Nephron (organoid): ENCODE results near the gene FARP1.
"Not testable (repeated sequence)": the region's sequence is repeated elsewhere in the genome, so short reads cannot be mapped to it uniquely, and the experiment has no call there.

Experiments used
- H3K27ac Mint-ChIP-seq, 3 experiments: 2 replicates each; pipeline ENCODE4 v1.8.0; 2020; ENCODE audit warnings: mixed read lengths in 3 of 3, mild to moderate bottlenecking in 2 of 3, moderate library complexity in 1 of 3
- H3K27me3 Mint-ChIP-seq: 2 replicates; pipeline ENCODE4 v1.8.0; 2021; ENCODE audit warnings: low read depth, mild to moderate bottlenecking, moderate library complexity, mixed read lengths
- H3K36me3 Mint-ChIP-seq: 2 replicates; pipeline ENCODE4 v1.8.0; 2020; ENCODE audit warnings: low read depth, mixed read lengths
- H3K4me1 Mint-ChIP-seq: 2 replicates; pipeline ENCODE4 v1.8.0; 2020; ENCODE audit warnings: mixed read lengths
- H3K4me3 Mint-ChIP-seq, 3 experiments: 2 replicates each; pipeline ENCODE4 v1.8.0; 2020; ENCODE audit warnings: mild to moderate bottlenecking in 3 of 3, mixed read lengths in 3 of 3, moderate library complexity in 2 of 3
- H3K9me3 Mint-ChIP-seq: 2 replicates; pipeline ENCODE4 v1.8.0; 2020; ENCODE audit warnings: mixed read lengths
- CTCF ChIP-seq, 3 experiments: fragments of 200-600 bp; sonication (generic); IDR thresholded peaks; one replicate each; pipeline ENCODE4 v1.5.0; 2021; ENCODE audit warnings: antibody characterized with exemption in 3 of 3; ENCODE audit not compliant: unreplicated experiment in 3 of 3

Gene FARP1

GRCh38 chr13:98223741-98224140 lies 80.8 kb downstream of the FARP1 start:
- no peaks in the 10 kb centered on the region for H3K27me3 Mint-ChIP-seq
- TF ChIP-seq CTCF (IDR thresholded peaks at IDR 0.05; ENCODE audit: unreplicated experiment in 3 of 3), result no peak
- H3K36me3 Mint-ChIP-seq, result peaks cover 42% of the 10 kb centered on the region
- H3K4me3 Mint-ChIP-seq, result no peak overlapping the region
- peak overlapping the region; percentile 78 to 99 (median 96) for H3K27ac Mint-ChIP-seq
- H3K9me3 Mint-ChIP-seq, result peaks cover 16% of the 10 kb centered on the region
- H3K4me1 Mint-ChIP-seq, result peaks cover 60% of the 10 kb centered on the region

- peaks cover 47% of the 10 kb centered on the region for H3K36me3 Mint-ChIP-seq
- no peaks in the 10 kb centered on the region for H3K27me3 Mint-ChIP-seq
- H3K4me1 Mint-ChIP-seq, result peaks cover 59% of the 10 kb centered on the region
- TF ChIP-seq CTCF (IDR thresholded peaks at IDR 0.05; ENCODE audit: unreplicated experiment in 3 of 3), result no peak
- peak overlapping the region; percentile 96 to 99 (median 99) for H3K27ac Mint-ChIP-seq
- peak overlapping the region in 1 of 3 experiments; percentile 34 for H3K4me3 Mint-ChIP-seq
- peaks cover 19% of the 10 kb centered on the region for H3K9me3 Mint-ChIP-seq
These were observed 81.7 kb downstream of the FARP1 start for GRCh38 chr13:98224557-98224956.

- Mint-ChIP-seq H3K27ac (peak overlapping the region; percentile 96 to 99 (median 99)), H3K27me3 (no peaks in the 10 kb centered on the region), H3K4me3 (peak overlapping the region in 1 of 3 experiments; percentile 34), H3K9me3 (peaks cover 24% of the 10 kb centered on the region), H3K36me3 (peaks cover 53% of the 10 kb centered on the region), H3K4me1 (peaks cover 52% of the 10 kb centered on the region)
- TF ChIP-seq CTCF (IDR thresholded peaks at IDR 0.05; ENCODE audit: unreplicated experiment in 3 of 3), result no peak
These were observed 82.4 kb downstream of the FARP1 start for GRCh38 chr13:98225036-98225940.

DNA sequence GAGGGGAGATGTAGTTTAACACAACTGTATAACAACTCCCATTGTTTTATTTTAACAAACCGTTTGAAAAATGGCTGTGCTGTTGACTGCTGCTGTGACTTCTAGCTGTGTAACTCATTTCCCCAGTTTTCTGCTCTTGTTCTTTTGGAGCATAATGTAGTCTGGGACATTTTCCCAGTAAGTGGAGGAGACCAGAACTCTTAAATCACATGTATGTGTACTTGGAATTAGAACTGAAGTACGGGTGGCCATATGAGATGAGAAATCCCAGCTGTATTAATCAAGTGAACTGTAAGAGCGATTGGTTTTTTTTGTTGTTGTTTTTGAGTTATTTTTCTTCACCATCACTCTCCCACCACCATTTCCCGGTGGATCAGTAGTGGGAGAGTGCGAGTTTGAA lies 83.6 kb downstream of the FARP1 start:
- H3K27ac Mint-ChIP-seq, result peak overlapping the region; percentile 96 to 99 (median 99)
- peak overlapping the region; percentile 24 to 45 (median 31) for H3K4me3 Mint-ChIP-seq
- peaks cover 40% of the 10 kb centered on the region for H3K4me1 Mint-ChIP-seq
- peaks cover 61% of the 10 kb centered on the region for H3K36me3 Mint-ChIP-seq
- no peaks in the 10 kb centered on the region for H3K27me3 Mint-ChIP-seq
- no peak for TF ChIP-seq CTCF (IDR thresholded peaks at IDR 0.05; ENCODE audit: unreplicated experiment in 3 of 3)
- H3K9me3 Mint-ChIP-seq, result peaks cover 30% of the 10 kb centered on the region

DNA sequence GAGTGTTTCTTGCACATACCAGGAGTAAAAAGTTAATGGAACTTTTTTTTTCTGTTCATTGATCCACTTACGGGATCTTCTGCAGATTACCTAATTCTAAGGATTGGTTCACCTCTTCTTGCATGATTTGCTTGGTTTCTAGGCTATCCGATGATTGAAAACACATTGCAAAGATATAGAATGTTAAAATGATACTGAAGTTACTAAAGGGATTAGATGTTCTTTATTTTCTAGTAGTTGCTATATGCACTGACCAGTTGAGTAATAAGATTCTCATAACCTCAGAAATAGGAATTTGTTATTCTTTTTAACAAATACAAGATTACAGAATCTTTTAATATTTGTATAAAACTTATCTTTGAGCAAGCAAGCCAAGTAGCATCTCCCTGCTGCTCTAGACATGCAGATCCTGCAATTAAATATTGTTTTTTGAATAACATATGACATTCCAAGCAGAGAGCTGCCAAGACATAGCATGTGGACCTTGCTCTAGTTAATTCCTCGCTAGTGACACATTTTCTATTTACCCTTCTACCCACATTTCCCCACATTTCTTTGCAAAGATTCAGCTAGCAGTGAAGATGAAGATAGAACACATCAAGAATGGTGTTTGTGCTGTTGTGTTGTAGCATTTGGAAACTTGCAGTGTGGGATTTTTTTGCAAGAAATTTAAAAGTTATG lies 85.9 kb downstream of the FARP1 start:
- Mint-ChIP-seq H3K9me3 (peaks cover 32% of the 10 kb centered on the region), H3K36me3 (peaks cover 66% of the 10 kb centered on the region), H3K27ac (peak overlapping the region in 2 of 3 experiments; percentile 54 to 73)

DNA sequence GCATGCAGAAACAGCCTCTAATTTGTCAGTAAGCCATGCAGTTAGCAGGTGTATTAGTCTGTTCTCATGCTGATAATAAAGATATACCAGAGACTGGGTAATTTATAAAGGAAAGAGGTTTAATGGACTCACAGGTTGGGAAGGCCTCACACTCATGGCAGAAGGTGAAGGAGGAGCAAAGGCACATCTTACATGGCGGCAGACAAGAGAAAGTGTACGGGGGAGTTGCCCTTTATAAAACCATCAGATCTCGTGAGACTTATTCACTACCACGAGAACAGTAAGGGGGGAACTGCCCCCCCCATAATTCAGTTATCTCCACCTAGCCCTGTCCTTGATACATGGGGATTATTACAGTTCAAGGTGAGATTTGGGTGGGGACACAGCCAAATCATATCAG lies 87.9 kb downstream of the FARP1 start:
- peaks cover 59% of the 10 kb centered on the region for H3K36me3 Mint-ChIP-seq
- H3K9me3 Mint-ChIP-seq, result peaks cover 32% of the 10 kb centered on the region
- H3K4me1 Mint-ChIP-seq, result peaks cover 43% of the 10 kb centered on the region
- not testable (repeated sequence) for H3K4me3 Mint-ChIP-seq, H3K27me3 Mint-ChIP-seq
- H3K27ac Mint-ChIP-seq, result peak overlapping the region in 2 of 3 experiments; percentile 24 to 76

More for the DNA sequence above, 85.9 kb downstream of the FARP1 start:
- no peak for TF ChIP-seq CTCF (IDR thresholded peaks at IDR 0.05; ENCODE audit: unreplicated experiment in 3 of 3)
- Mint-ChIP-seq H3K4me3 (no peak overlapping the region), H3K27me3 (no peaks in the 10 kb centered on the region), H3K4me1 (peaks cover 42% of the 10 kb centered on the region)
